Stimulated activated CD4-positive, alpha-beta T cell treated with anti-CD3 and anti-CD28 coated beads, Interleukin-12 subunit alpha, Interleukin-12 subunit beta, amount 100 ng/mL, for 24 hours (primary cell): Measurements from ENCODE around the gene CHAD.
A peak's percentile ranks its signal among the peaks of the same experiment; 100 is the strongest.
"Not testable (repeated sequence)": the region's sequence is repeated elsewhere in the genome, so short reads cannot be mapped to it uniquely, and the experiment has no call there.

Experiments
- DNase-seq, 2 experiments: peaks; one replicate each; pipeline ENCODE4 v3.0.0-alpha.2; 2020; ENCODE audit warnings: low read depth in 2 of 2

CHAD gene

DNA sequence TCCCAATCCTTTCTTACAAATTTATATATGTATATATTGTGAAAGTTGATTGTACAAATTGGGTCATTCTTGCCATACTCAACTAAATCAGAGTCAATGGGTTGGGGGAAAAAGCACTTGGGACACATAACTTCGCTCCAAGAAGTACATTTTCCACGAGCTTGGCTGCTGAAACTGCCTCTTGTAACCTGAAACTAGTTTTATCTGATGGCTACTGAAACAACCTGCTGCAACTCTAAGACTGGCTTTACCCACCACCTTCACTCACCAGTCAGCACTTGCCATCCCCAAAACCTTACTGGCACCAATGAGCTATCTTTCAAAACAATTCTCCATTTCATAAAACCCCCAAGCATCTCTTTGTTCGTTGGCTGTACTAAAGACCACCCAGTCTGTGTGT lies 25.1 kb upstream of the CHAD start:
- DNase-seq: no peak

DNA sequence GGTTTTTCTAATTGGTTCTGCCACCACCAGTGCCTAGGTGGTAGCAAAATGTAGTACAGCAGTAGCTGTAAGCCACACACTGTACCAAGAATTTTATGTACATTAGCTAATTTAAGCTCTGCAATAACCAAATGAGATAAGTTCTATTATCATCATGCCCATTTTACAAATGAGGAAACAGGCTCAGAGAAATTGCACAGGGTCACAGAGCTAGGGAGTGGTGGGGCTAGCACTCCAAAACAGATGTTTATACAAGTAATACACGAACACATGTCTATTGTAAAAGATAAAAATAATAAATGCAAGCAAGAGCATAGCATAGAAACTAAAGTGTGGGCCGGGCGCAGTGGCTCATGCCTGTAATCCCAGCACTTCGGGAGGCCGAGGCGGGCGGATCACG lies 23.5 kb upstream of the CHAD start:
- no peak for DNase-seq

DNA sequence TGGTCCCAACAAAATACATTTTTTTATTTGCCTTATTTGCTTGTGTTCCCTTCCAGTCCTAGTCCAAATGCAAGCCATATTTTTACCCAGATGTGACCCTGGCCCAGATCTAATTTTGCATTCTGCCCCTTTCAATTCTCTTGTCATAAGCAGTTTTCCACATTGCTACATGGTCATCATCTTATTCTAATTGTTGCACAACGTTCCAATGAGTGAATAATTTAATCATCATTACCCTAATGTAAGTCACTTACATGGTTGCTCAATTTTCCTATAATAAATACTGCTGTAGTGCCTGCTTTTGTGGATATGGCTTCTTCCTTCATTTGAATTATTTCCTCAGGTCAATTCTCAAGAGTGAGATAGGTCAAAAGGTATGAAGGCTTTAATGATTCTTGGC lies 22.8 kb upstream of the CHAD start:
- no peak for DNase-seq

DNA sequence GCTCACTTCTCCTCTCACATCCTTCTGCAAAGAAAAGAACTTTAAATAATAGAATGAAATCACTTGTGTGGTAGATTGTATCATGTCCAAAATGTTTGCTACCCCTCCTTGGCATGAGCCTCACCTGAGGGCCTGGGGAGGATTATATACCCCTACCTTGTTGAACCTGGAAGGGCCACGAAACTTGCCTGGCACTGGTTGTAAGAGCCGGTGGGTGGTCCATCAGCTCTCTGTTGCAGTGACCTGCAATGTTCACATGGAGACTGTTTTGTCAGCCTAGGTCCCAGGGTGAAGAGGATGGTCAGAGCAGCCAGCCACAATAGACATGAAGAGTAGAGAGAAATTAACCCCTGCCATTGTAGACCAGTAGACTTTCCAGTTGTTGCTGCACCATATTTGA lies 20.2 kb upstream of the CHAD start:
- no peak for DNase-seq

DNA sequence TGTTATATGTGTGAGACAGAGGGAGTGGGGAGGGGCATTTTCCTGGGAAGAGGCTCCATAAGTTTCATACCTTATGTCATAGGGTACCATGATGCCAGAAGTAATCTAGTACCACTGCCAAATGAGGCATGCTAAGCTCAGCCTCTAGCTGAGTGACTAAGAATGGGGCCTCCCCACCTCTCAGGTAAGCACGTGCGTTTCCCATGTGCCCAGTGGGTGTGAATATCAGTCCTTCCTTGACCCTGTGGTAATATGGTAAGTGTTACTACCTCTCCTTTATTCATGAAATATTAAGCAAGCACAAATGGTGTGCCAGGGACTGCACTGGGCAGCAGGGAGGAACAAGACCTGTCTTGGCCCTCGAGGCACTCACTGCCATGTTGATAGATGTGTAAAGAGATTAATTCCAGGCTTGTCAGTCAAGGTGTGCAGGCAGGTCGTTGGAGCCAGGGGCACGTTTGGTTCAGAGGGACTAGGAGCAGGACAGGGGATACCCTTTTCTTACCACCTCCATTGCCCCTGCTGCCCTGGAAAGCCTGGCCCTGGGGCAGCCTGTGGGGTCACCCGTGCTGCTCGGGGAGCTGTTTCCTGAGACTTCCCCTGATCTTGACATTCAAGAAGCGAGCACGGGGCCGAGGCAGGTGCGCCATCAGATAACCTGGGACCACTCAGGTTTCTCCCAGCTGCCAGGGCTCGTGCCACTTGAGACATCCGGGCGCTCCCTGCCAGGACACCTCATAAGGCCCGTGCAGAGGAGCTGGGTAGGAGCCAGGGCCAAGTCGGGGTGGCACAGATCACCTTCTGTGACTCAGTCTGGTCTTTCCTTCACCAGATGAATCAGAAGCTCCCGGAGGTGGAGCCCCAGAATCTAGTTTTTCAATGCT lies 18.8 kb upstream of the CHAD start:
- no peak for DNase-seq

DNA sequence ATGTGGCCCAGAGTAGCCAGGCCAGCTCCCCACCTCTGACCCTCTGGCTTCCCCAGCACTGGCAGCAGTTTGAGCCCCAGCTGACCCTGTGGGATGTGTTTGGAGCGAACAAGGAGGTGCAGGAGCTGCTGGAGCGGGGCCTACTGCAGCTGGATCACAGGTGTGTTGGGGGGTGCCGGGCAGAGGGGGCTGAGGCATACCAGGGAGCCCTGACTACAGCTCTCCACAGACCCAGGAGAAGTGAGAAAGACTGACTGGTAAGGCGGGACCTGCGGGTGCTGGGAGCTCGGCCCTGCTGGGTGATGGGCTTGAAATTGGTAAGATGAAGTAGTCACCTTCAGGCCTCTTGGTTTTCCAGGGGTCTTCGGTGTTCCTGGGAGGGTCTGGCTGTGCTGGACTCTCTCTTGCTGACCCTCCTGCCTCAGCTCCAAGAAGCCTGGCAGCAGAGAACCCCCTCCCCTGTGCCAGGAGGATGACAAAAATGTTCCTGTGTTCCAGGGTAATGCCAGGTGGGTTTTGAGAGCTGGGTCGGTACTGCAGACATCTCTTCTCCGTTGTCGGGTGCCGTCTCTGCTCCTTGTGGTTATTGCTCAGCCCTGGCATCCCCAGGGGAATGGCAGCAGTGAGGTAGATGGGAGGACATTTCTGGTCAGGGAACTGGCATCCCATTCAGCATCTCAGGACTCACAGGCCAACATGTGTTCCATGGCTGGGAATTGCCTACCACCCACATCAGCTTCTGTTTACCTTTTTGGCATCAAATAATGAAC lies 15.9 kb upstream of the CHAD start:
- no peak for DNase-seq

DNA sequence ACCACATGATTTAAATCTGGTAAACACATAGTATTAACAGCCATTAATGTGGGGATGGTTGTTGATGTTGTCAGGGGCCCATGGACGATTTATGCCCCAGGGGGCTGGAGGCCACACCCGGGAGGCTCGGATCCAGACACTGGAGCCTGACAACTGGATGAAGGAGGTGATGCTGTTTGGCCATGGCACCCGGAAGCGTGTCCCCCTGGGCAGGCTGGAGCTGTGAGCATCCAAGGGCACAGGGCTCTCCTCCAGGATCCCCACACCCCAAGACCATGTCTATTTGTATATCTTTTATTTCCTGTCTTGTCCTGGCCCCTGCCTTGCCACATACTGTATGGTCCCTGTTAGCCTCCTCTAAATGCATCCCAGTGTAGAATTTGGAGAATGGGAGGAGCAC lies 14.6 kb upstream of the CHAD start:
- no peak for DNase-seq

DNA sequence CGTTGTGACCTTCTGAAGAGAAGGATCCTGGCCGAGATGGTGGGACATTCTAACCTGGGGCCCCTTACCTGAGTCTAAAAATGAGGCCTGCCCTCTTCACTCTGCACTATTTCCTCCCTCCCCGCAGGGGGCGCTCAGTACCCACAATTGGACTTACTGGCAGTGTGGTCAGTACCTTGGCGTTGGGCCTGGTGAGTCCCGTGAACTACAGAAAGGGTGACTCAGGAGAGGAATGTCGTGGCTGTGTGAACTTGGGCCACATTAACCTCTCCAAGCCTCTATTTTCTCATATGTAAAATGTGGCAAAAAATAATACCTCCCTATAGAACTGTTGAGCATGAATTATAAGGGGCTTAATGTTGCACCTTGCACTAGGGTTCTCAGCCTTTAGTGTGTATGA lies 13.8 kb upstream of the CHAD start:
- peak; percentile 56 to 73 for DNase-seq

DNA sequence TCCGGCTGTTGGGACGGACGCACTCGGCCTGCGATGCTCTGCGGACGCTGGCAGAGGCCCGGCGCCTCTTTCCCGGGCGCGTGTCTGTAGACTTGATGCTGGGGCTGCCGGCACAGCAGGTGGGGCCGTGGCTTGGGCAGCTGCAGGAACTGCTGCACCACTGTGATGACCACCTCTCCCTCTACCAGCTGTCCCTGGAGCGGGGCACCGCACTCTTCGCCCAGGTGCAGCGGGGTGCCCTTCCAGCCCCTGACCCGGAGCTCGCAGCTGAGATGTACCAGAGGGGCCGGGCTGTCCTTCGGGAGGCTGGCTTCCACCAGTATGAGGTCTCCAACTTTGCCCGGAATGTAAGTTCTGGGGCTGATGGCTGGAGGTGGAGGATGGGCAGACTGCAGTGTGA lies 13.4 kb upstream of the CHAD start:
- no peak for DNase-seq

DNA sequence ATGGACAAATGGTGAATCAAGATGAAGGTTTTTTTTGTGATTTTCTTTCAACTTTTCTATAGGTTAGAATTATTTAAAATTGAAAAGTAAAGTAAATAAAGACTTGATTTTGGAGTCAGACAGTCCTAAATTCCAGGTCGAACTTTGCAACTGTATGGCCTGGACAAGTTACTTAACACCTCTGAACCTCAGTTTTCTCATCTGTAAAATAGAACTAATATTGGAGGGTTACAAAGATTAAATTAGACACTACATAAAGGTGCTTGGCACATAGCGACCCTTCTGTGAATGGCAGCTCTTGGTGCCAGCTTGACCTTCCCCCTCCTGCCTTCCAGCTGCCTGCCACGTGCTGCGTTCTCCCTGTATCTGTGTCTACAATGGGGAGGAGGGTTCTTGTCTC lies 13.0 kb upstream of the CHAD start:
- DNase-seq: no peak

DNA sequence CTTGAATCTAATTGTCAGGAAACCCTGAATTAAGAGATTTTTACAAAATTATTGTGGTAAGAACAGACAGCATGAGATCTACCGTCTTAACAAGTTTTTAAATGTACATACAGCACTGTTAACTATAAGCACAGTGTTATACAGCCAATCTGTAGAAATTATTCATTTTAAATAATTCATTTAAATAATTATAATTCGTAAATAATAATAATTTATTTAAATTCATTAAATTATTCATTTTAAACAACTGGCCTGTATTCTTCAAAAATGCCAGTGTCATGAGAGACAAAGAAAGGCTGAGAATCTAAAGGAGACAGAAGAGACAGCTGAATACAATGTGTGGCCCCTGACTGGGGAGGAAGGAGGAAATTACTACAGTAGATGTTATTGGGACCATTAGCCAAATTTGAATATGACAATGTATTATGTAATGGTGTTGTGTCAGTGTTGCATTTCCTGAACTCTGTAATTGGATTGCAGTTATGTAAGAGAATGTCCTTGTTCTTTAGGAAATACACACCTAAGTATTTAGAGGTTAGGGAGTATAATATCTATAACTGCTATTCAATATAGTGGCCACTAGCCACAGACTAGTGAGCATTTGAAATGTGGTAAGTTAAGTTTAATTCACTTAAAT lies 12.3 kb upstream of the CHAD start:
- no peak for DNase-seq

DNA sequence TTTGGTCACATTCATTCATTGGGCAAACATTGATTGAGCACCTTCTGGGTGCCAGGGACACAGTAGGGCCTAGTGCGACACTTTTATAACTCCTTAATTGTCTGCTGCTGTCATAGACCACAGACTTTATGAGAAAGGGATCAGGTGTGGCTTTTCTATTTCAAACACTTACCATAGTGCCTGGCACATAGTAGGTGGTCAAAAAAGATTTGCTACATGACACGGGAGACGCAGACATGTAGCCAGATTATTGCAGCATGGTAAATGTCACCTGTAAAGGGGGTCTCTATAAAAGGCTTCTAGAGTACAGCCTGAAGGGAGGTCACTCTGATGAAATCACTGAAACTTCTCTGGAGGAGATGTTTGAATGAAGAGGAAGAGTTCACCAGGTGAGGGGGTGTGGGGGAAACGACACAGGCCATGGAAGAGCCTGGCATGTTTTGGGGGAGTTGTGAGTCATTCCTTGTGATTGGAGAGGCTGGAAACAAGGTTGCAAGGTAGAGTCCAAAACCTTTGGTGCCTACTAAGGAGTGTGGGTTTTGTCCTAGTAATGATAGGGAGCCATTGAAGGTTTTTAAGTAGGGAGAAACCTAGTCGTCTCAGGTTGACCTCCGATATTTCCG lies 11.6 kb upstream of the CHAD start:
- no peak for DNase-seq

DNA sequence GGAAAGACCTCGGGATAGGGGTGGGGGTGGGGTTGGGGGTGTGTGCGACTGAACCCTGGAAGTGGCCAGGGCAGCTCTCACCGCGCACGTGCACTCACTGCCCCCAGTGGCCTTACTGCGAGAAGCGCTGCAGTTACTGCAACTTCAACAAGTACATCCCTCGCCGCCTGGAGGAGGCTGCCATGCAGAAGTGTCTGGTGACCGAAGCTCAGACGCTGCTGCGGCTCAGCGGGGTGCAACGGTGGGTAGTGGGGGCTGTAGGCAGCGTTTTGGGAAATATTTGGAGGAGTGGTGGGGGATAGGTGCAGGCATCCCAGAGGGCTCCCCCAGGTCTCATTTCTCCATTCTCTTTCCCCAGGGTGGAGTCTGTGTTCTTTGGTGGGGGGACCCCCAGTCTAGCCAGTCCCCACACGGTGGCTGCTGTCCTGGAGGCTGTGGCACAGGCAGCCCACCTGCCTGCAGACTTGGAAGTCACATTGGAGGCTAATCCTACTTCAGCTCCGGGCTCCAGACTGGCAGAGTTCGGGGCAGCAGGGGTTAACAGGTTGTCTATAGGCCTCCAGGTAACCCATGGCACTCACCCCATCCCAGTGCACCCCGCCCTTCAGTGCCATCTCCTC lies 11.0 kb upstream of the CHAD start:
- peak; percentile 38 to 68 for DNase-seq

DNA sequence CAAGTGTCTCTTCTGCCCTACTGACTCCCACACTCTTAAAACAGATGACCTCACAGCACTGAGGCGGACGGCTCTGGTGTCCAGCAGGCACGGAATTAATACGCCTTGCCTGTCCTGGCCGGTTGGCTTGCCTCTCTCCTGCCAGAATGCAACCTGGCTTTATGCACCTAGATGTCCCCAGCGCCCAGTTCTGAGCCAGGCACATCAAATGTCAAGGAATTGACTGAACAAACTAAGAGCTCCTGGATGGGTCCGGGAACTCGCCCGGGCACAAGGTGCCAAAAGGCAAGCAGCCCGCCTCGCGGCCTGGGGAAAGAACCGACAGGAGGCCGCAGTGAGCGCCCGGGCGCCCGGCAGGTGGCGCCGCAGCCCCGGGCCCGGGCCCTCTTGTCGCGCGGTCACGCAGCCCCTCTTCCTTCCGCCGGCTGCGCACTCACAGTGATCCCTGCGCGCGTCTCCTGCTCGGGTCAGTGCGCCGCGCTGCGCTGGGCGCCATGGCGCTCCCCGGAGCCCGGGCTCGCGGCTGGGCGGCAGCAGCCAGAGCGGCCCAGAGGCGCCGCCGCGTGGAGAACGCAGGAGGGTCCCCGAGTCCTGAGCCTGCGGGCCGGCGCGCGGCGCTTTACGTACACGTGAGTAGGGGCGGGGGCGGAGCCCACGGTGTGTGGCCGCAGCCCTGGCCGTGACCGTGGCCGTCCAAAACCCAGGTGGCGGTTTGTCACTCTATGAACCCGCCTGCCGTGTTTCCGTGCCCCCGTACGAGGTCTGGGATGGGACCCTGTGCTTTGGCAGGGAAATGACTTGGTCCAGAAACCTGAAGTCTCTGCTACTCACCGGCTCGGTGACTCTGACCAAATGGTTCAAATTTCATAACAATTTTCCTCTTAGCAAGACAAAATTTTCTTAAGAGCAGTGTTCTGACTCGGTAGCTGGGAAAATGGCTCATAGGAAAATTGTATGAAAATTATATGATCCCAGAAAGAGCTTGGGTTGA lies 10.0 kb upstream of the CHAD start, which contains the start of gene RSAD1:
Gene RSAD1 (plus strand): TSS at position 470 of the 991 bp plus-strand sequence. CDS start 25 bp downstream, at position 495.
- DNase-seq: peak; percentile 73 to 76

DNA sequence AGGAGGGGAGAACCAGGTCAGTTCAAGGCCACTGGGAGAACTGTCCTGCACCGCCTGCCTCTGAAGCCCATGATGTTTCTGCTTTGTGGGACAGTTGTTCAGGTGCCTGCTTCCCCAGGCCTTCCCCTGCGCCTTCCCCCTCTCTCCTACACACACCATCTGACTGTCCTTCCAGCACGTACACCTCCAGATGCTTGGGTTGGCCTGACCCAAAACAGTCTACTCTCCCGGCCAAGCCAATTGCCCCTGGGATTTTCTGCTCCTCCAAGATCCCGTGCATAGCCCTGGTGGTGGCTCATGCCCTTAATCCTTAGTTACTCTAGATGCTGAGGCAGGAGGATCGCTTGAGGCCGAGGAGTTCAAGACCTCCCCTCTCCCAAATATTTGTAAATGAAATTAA lies 9.3 kb upstream of the CHAD start:
- DNase-seq: no peak

DNA sequence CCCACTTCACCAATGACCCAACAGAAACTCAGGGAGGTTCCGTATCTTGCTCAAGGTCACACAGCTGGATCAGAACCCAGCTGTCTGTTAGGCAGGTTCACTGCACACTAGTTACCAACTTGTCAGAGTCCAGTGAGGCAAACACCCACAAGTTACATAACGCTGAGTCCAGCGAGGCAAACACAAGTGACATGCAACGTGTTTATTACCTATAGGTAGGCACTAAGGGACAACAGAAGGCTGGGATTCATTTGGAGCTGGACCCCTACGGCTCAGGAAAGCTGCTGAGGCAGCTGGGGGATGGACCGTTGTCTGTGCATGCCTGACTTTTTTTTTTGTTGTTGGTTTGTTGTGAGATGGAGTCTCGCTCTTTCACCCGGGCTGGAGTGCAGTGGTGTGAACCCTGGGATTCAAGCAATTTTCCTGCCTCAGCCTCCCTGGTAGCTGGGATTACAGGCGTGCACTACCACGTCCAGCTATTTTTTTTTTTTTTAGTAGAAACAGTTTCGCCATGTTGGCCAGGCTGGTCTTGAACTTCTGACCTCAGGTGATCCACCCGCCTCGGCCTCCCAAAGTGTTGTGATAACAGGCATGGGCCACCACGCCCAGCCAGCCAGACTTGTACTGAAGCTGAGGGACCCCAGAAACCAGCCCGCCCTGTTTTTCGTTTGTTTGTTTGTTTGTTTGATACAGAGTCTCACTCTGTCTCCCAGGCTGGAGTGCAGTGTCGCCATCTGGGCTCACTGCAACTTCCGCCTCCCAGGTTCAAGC lies 8.1 kb upstream of the CHAD start:
- no peak for DNase-seq

DNA sequence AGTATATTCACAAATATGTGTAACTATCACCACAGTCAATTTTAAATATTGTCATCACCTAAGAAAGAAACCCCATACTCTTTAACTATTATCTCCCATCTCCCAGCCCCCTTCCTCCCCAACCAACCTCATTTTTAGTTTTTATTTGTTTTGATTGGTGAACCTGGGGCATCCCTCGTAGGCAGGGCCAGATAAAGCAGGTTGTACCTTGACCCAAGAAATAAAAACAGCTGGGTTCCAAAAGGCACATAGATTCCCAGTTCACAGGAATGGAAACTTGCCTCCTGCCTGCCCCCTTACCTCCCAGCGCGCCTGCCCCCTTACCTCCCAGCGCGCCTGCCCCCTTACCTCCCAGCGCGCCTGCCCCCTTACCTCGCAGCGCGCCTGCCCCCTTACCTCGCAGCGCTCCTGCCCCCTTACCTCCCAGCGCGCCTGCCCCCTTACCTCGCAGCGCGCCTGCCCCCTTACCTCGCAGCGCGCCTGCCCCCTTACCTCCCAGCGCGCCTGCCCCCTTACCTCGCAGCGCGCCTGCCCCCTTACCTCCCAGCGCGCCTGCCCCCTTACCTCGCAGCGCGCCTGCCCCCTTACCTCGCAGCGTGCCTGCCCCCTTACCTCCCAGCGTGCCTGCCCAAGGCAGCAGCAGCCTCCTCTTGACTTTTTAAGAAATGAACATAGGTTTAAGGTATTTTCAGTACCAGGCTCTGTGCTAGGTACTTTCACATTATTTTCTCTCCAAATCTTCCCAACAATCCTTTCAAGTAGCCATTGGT lies 7.3 kb upstream of the CHAD start:
- DNase-seq: not testable (repeated sequence)

DNA sequence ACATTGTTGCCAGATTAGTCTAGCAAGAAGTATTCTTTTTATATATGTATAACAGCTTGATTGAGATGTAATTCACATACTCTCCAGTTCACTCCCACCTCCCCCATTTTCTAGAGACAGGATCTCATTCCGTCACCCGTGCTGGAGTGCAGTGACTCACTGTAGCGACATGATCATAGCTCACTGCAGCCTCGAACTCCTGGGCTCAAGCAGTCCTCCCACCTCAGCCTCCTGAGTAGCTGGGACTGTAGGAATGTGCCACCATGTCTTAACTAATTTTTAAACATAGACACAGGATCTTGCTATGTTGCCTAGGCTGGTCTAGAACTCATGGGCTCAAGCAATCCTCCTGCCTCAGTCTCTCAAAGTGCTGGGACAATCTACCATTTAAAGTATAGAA lies 6.7 kb upstream of the CHAD start:
- DNase-seq: no peak

DNA sequence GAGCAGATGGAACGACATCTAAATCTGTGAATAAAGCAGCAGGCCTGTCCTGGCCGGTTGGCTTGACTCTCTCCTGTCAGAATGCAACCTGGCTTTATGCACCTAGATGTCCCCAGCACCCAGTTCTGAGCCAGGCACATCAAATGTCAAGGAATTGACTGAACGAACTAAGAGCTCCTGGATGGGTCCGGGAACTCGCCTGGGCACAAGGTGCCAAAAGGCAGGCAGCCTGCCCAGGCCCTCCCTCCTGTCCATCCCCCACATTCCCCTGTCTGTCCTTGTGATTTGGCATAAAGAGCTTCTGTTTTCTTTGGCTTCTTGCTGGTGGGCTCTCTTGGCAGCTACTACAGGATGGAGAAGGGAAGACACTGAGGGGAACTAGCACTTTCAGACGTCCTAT lies 5.8 kb upstream of the CHAD start:
- DNase-seq: no peak
